GM12878 (cell line): ENCODE measurements around the gene RDH16. TPM values are rescaled to one million over a fixed set of nuclear protein-coding genes. Genes with fewer than 3 reads are reported as not detected.
"Not testable (repeated sequence)": the region's sequence is repeated elsewhere in the genome, so short reads cannot be mapped to it uniquely, and the experiment has no call there.

Experiments
- ATAC-seq: fragments of 200-7000 bp; cut with Tn5 transposase; 3 replicates; pipeline ENCODE4 v1.9.1; 2020; ENCODE audit warnings: mild to moderate bottlenecking, moderate library complexity
- BruUV-seq: library from RNA; stranded (reverse); fragments of 400-500 nt; replicated peaks from 2 replicates; lab custom pipeline; 2021; lab: Mats Ljungman, UMichigan
- CTCF ChIA-PET: fragments of 300-600 bp; sonication (Branson Sonifier 250); formaldehyde crosslinking; extraction: SDS; loops from one replicate; lab custom pipeline; 2021; ENCODE audit warnings: inconsistent platforms; lab: Yijun Ruan, JAX
- POLR2A ChIA-PET: fragments of 350-600 bp; formaldehyde crosslinking; extraction: SDS; loops from one replicate; lab custom pipeline; 2021; ENCODE audit warnings: inconsistent platforms; lab: Charles Lee
- RAD21 ChIA-PET: fragments of 300-600 bp; sonication (Branson Sonifier 250); formaldehyde crosslinking; loops from one replicate; lab custom pipeline; 2023; ENCODE audit warnings: antibody characterized with exemption; ENCODE audit not compliant: unreplicated experiment; lab: Charles Lee
- SMC1A ChIA-PET: fragments of 300-600 bp; sonication (Branson Sonifier 250); formaldehyde crosslinking; loops from one replicate; lab custom pipeline; 2023; ENCODE audit not compliant: unreplicated experiment, uncharacterized antibody; lab: Charles Lee
- DNase-seq: peaks from one replicate; pipeline ENCODE4 v3.0.0-alpha.2; 2011; ENCODE audit warnings: low read depth, low spot score
- FAIRE-seq: peaks from 3 replicates; lab custom pipeline; 2011; peaks lifted over from hg19 to GRCh38; lab: Jason Lieb, UNC
- H2AFZ ChIP-seq: 2 replicates; pipeline ENCODE4 v1.6.0; 2011; ENCODE audit warnings: low read depth, low read length, control low read depth; ENCODE audit not compliant: control insufficient read depth
- H3K27ac ChIP-seq: 2 replicates; pipeline ENCODE4 v1.5.1; 2011; ENCODE audit warnings: control low read depth; ENCODE audit not compliant: control insufficient read depth, insufficient read depth
- H3K27me3 ChIP-seq, 2 experiments: replicated peaks in 1 of 2; 2 replicates each; pipeline versions ENCODE4 v1.6.0 to v1.6.1; 2011; ENCODE audit warnings: low read length in 1 of 2; ENCODE audit not compliant: control insufficient read depth in 2 of 2, insufficient read depth in 2 of 2
- H3K36me3 ChIP-seq, 2 experiments: 2 replicates each; pipeline ENCODE4 v1.5.1; 2011; ENCODE audit warnings: low read length in 1 of 2; ENCODE audit not compliant: control insufficient read depth in 2 of 2, insufficient read depth in 2 of 2
- H3K4me1 ChIP-seq: 2 replicates; pipeline ENCODE4 v1.6.1; 2011; ENCODE audit warnings: mild to moderate bottlenecking, low read length, moderate library complexity, mixed read lengths; ENCODE audit not compliant: control insufficient read depth, insufficient read depth
- H3K4me2 ChIP-seq: 2 replicates; pipeline ENCODE4 v1.6.0; 2011; ENCODE audit warnings: control low read depth; ENCODE audit not compliant: control insufficient read depth, insufficient read depth
- H3K4me3 ChIP-seq: fragments of 200-600 bp; sonication (generic); 2 replicates; pipeline ENCODE4 v1.5.1; 2016
- H3K79me2 ChIP-seq: 2 replicates; pipeline ENCODE4 v1.6.0; 2011; ENCODE audit warnings: low read length; ENCODE audit not compliant: control insufficient read depth, insufficient read depth
- H3K9ac ChIP-seq: 2 replicates; pipeline ENCODE4 v1.8.0; 2011; ENCODE audit warnings: low read length, control low read depth, mixed read lengths; ENCODE audit not compliant: control insufficient read depth, insufficient read depth
- H3K9me3 ChIP-seq: replicated peaks from 3 replicates; pipeline ENCODE4 v1.5.1; 2011; ENCODE audit warnings: mild to moderate bottlenecking, low read length; ENCODE audit not compliant: control insufficient read depth, insufficient read depth
- H4K20me1 ChIP-seq: 2 replicates; pipeline ENCODE4 v1.6.0; 2011; ENCODE audit not compliant: control insufficient read depth, insufficient read depth
- EP300 ChIP-seq, 2 experiments: fragments of 150-350 bp in 1 of 2; IDR thresholded peaks; 2 replicates each; pipeline ENCODE4 v1.6.1; 2011 to 2012; ENCODE audit warnings: low read depth in 2 of 2, low read length in 2 of 2, borderline replicate concordance in 1 of 2, improper control_type of control experiment in 1 of 2, inconsistent platforms in 1 of 2; ENCODE audit not compliant: control insufficient read depth in 1 of 2
- FOXK2 ChIP-seq: fragments of 450-650 bp; IDR thresholded peaks from 2 replicates; pipeline ENCODE4 v1.6.1; 2017; ENCODE audit warnings: mild to moderate bottlenecking, moderate library complexity
- NR2F1 ChIP-seq: fragments of 450-650 bp; conservative IDR thresholded peaks from 2 replicates; pipeline ENCODE4 v1.6.1; 2017; ENCODE audit warnings: mild to moderate bottlenecking
- RAD21 ChIP-seq: IDR thresholded peaks from 2 replicates; pipeline ENCODE4 v1.6.1; 2011; ENCODE audit warnings: mild to moderate bottlenecking, low read depth, low read length, moderate library complexity; ENCODE audit not compliant: insufficient read depth
- SMAD1 ChIP-seq: fragments of 450-650 bp; IDR thresholded peaks from 2 replicates; pipeline ENCODE4 v1.6.1; 2018; ENCODE audit warnings: mild to moderate bottlenecking, low read depth; ENCODE audit not compliant: partially characterized antibody
- TAF1 ChIP-seq: IDR thresholded peaks from 2 replicates; pipeline ENCODE4 v1.6.1; 2011; ENCODE audit warnings: mild to moderate bottlenecking, low read depth, low read length, borderline replicate concordance
- WGBS: methylation state at CpG from one replicate; pipeline ENCODE4 v1.1.6; 2016; ENCODE audit warnings: low lambda C conversion rate; ENCODE audit not compliant: insufficient replicate concordance, insufficient coverage; ENCODE audit errors: missing lambda C conversion rate; 5-methylcytosine and 5-hydroxymethylcytosine counted together
- in situ Hi-C: fragments of 300-500 bp; cut with MboI; formaldehyde crosslinking; loops from 9 replicates; pipeline ENCODE4 v1.14.3; 2018; ENCODE audit warnings: mixed read lengths
- intact Hi-C: fragments of 100-400 bp; cut with micrococcal nuclease; formaldehyde crosslinking; loops from one replicate; pipeline ENCODE4 v1.14.2; 2022; ENCODE audit not compliant: unreplicated experiment
- polyA plus RNA-seq, 11 experiments: library from polyadenylated mRNA; depleted of rRNA in 4 of 11; unstranded in 6 of 11; stranded (reverse) in 5 of 11; fragments of >200 nt; fragmentation: Nextera tagmentation in 4 of 11; fragmentation: Illumina TruSeq in 1 of 11; extraction: Ambion mirVana in 4 of 11; extraction: Trizol in 1 of 11; gene quantifications; 1 replicate in 1 of 11; 2 replicates in 10 of 11; pipeline versions ENCODE4 v1.2.1 to v1.2.3, GENCODE V29; 2011 to 2016; ENCODE audit warnings: inconsistent platforms in 2 of 11, missing spikeins in 2 of 11, low read depth in 1 of 11
- total RNA-seq, 4 experiments: library from RNA; depleted of rRNA in 3 of 4; stranded (reverse); fragments of >200 nt in 3 of 4; fragmentation: Illumina TruSeq in 1 of 4; extraction: Trizol in 1 of 4; gene quantifications; 2 replicates each; pipeline versions ENCODE4 v1.2.1 to v1.2.3, GENCODE V29; 2013 to 2021

Gene RDH16
- total and polyA plus RNA-seq, 10 of the 15 experiments (the other 5 are each of a cell fraction or from before 2014, with no cell fraction given), result 0.04 to 0.31 (median 0.06) TPM

DNA sequence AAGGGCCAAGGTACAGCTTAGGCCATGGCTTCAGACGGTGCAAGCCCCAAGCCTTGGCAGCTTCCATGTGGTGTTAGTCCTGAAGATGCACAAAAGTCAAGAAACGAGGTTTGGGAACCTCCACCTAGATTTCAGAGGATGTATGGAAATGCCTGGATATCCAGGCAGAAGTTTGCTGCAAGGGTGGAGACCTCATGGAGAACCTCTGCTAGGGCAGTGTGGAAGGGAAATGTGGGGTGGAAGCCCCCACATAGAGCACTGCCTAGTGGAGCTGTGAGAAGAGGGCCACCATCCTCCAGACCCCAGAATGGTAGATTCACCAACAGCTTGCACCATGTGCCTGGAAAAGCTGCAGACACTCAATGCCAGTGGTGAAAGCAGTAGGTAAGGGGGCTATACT, 48.0 kb downstream of the RDH16 start:
- RAD21 ChIA-PET, in situ Hi-C loops, FAIRE-seq, H3K79me2 ChIP-seq, POLR2A ChIA-PET, H3K9ac ChIP-seq, intact Hi-C loops, BruUV-seq, ATAC-seq, H3K4me1 ChIP-seq, H3K9me3 ChIP-seq, H4K20me1 ChIP-seq, H3K36me3 ChIP-seq, H3K4me3 ChIP-seq, H3K4me2 ChIP-seq, H2AFZ ChIP-seq, CTCF ChIA-PET, H3K27me3 ChIP-seq, SMC1A ChIA-PET, DNase-seq, H3K27ac ChIP-seq: not testable (repeated sequence)
- 9% methylated on average over 2 of the region's 2 CpGs for WGBS

DNA sequence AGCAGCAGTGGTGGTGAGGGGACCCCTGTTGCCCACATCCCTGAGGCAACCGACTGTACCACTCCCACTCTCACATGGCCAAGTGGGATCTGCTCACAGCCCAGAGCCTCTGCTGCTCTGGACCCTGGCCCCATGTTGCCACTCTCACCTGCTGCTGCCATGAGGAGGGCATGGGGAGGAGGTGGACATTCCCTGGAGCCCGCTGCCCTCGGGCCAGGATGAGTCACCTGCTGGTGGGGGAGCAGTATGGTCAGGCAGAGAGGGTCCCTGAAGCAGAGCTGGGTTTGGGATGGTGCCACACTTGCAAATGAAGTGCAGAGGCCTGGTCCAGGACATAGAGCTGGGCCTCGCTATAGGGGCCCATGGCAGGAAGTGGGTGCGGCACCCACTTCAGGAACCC, 49.3 kb downstream of the RDH16 start:
- Histone ChIP-seq H3K27ac (no peak overlapping the region), H4K20me1 (no peaks in the 10 kb centered on the region), H3K4me2 (no peak overlapping the region), H3K36me3 (no peaks in the 10 kb centered on the region), H3K4me3 (no peak overlapping the region)
- BruUV-seq, result no TSS peak
- TF ChIP-seq EP300 (IDR thresholded peaks at IDR 0.05; ENCODE audit: borderline replicate concordance in 1 of 2, control insufficient read depth in 1 of 2, low read depth in 2 of 2, low read length in 2 of 2) (no peak), TAF1 (no peak), NR2F1 (no peak), RAD21 (no peak), SMAD1 (no peak), FOXK2 (no peak)
- TF ChIP-seq, all 136 proteins: peak for 0
- Histone ChIP-seq H2AFZ (no peak overlapping the region), H3K9ac (no peak overlapping the region), H3K9me3 (peaks cover 5% of the 10 kb centered on the region; the same call in 1 of the 3 replicates), H3K27me3 (no peaks in the 10 kb centered on the region; a peak in 1 of 4 replicates), H3K4me1 (no peaks in the 10 kb centered on the region), H3K79me2 (no peaks in the 10 kb centered on the region)
- WGBS, result 23% methylated on average over 5 of the region's 5 CpGs
- no peak for FAIRE-seq
- ChIA-PET RAD21 (no interaction called here), CTCF (no interaction called here), POLR2A (no interaction called here), SMC1A (no interaction called here)
- in situ Hi-C loops, result no loop called here
- no peak for DNase-seq
- intact Hi-C loops, result no loop called here
- no peak for ATAC-seq
